GM18861 (cell line): Measurements from ENCODE around the gene RGS5.
"Not testable (repeated sequence)": the region's sequence is repeated elsewhere in the genome, so short reads cannot be mapped to it uniquely, and the experiment has no call there.

Experiments used
- ATAC-seq: cut with Tn5 transposase; IDR thresholded peaks from one replicate; pipeline ENCODE4 v1.9.1; 2021; ENCODE audit not compliant: unreplicated experiment

The RGS5 gene, protein sequence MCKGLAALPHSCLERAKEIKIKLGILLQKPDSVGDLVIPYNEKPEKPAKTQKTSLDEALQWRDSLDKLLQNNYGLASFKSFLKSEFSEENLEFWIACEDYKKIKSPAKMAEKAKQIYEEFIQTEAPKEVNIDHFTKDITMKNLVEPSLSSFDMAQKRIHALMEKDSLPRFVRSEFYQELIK

DNA sequence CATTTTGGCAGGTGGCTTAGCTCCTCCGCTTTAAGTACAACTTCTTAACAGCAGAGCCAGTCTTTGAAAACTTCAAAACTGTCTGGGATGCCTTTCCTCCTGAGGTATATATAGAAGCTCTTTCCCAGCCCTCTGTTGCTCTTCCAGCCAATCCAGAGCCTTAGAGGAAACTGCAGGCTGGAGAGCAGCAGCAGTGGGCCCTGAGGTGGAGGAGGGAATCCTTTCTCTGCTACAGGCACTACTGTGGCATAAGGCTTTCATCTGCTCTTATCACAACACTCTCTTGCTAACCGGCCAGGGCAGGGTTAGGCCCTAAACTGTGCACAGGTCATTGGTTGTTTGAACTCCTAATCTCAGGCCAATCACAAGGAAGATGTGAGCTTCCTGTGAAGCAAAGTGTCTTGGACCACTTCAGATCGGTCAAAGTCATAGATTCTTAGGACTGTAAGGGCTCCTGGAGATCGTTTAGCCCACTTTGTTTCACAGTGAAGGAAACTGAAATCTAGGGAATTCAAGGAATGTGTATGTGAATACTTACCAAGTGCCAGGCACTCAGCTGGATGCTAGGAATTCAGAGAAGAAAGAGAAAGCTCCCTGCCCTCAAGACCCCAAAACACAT, at the start of gene RGS5:
Gene RGS5, minus strand, starts transcription at position 84 of the 619 bp plus-strand sequence. Its CDS starts 81 bp downstream, at position 3.
- ATAC-seq: no peak

DNA sequence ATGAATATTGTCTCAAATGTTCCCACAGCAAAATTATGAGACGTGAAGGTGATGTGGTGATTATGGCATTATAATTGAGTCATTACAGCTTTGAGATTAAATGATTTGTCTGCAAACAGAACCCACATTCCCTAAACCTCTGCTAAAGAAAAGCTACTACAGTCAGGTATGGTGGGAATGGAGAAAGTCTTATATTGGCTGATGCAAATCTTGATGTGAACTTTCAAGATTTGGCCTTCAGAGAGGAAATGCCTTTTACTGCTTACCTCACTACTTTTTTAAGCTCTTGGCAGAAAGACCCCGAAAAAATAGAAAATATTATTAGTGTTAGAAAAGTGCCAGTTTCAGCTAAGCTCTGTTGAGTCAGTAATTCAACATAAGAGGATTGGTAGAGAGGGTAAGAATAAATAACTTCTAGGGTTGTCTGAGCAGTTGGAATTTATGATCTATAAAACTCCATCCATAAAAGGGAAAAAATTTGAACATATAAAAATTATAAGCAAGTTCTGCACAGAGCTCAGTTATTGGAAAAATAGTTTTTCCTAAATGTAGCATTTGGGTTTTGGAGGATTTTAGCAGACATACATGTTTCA, 47.8 kb upstream of the RGS5 start:
- no peak for ATAC-seq

DNA sequence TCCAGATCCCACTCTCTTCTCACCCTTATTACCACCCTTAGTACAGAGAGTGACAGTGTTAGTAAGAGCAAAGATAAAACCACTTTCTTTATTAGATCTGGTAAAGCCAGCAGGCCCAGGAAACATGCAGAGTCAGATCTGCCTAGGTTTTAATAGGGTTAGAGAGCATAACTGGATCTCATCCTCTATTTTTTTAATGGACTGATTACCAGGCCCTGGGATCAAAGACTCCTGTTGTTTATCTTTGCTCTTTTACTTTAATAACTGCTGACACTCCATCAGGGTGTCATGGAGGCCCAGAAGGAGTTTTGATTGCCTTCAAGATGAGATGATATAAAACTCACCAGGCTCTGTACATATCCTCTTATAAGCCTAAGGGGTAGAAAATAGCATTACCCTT, 45.3 kb upstream of the RGS5 start:
- no peak for ATAC-seq

DNA sequence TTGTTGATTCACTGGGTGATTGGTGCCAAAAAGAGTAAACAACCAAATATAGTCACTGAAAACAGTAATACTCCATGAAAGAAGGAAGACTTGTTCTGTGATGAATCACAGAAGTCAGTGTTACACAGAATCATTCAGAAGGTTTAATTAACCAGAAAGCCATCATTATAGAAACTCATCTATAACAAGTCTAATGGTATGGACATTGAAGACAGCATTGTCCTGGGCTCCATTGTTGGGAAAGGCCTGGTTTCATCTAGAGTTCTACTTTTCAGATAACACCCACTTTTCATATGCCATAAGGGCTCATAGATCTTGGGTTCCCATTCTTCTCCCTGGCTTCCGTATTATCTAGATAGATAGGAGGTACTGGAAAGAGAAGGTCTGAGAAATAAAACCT, 41.9 kb upstream of the RGS5 start:
- not testable (repeated sequence) for ATAC-seq

DNA sequence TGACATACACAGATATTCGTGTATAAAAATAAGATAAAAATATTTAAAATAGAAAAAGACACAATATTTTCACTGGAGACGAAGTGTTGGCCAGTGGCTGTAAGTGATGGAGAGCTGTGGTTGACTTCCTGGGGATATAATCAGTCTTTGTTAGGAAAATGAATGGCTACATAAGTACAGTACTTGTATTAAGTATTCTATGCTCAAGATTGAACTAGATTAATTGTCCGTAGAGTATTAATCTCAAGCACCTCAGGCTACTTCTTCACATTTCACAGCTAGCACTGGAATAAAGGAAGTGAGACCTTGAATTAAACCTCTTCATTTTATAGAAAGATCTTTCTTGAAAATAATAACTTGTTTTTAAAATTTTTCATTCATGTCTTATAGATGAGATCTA, 39.0 kb upstream of the RGS5 start:
- no peak for ATAC-seq

DNA sequence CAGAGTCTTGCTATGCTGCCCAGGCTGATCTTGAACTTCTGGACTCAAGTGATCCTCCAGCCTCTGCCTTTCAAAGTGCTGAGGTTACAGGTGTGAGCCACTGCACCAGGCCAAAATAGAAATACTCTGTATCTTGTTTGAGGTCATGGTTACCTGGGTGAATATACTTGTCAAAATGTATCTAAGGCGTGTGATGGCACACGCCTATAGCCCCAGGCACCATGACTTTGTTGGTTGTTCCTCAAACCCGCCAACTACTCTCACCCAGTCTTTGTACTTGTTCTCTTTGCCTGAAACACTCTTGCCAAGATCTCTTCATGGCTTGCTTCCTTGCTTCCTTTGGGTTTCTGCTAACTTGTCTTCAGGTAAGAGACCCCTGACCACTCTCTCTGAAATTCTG, 38.0 kb upstream of the RGS5 start:
- no peak for ATAC-seq

DNA sequence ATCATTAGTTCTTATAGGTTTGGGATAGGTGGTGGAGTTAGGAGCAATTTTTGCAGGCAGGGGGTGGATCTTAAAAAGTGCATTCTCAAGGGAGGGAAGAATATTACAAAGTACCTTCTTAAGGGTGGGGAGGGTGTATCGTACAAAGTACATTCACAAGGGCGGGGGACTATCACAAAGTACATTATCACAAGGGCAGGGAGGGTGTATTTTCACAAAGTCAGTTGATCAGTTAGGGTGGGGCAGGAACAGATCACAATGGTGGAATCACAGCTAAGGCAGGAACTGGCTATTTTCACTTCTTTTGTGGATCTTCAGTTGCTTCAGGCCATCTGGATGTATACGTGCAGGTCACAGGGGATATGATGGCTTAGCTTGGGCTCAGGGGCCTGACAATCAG, 30.9 kb upstream of the RGS5 start:
- ATAC-seq: not testable (repeated sequence)

DNA sequence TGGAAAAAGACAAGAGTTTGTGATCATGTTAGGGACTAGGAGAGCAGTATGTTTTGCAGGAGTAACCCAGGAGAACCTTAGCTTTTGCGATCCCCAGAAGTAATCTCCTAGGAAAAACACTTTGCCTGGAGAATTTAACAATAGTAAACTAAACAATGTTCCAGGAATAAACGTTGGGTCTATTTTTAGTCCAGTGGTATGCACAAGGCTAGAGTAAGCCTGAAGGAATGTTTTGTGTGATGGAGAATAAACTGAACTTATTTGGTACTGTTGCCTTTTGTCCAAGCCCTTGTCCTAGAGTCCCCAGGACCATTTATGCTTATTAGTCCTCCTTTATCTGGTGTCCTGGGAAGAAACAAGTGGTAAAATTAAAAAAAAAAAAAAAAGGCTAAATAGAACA, 28.7 kb upstream of the RGS5 start:
- ATAC-seq: no peak

DNA sequence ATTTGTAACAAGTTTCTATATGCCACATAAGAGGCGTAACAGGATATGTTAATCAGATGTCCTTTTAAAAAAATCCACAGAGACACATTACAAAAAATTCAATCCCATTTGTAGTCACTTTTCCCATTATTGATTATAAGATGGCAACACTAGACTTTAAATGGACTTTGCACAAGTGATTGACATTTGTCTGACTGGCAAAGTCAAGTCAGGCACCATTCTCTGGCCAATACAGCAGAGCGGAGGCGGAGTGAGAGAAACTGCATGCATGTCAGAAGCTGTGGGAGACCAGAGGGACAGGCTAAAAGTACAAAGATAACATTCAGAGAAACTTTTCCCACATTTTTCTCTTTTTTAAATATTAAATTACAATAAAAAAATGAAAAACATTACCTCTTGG, 28.1 kb upstream of the RGS5 start:
- no peak for ATAC-seq

DNA sequence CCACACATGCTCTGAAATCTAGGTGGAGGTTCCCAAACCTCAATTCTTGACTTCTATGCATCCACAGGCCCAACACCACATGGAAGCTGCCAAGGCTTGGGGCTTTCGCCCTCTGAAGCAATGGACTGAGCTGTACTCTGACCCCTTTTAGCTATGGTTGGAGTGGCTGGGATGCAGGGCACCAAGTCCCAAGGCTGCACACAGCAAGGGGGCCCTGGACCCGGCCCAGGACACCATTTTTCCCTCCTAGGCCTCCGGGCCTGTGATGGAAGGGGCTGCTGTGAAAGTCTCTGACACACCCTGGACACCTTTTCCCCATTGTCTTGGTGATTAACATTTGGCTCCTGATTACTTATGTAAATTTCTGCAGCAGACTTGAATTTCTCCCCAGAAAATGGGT, 25.6 kb upstream of the RGS5 start:
- not testable (repeated sequence) for ATAC-seq

DNA sequence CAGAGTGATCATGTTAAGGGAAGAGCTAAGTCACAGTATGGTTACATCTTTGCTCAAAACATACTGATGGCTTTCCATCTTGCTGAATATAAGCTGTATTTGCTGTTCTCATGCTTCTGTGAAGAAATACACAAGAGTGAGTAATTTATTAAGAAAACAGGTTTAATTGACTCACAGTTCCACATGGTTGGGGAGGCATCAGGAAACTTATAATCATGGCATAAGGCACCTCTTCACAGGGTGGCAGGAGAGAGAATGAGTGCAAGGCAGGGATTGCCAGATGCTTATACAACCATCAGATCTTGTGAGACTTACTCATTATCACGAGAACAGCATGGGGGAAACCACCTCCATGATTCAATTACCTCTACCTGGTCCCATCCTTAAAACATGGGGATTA, 24.4 kb upstream of the RGS5 start:
- no peak for ATAC-seq

DNA sequence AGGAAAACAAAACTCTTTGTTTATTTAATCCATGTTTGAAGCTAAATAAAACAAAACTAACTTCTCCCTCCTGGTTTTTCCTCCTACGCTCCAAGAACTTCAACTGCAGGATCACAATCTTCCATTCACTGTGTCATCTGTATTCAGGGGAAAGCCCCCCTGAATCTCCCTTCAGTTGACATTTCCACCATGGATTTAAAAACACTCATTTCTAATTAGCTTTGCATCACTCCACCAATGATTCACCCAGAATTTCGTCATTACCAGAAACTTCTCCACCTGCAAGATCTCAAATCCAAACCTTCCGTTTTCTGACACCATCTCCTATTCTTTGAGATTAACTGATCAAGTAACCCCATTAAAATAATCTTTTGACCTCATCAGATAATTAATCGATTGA, 10.9 kb upstream of the RGS5 start:
- ATAC-seq: no peak

DNA sequence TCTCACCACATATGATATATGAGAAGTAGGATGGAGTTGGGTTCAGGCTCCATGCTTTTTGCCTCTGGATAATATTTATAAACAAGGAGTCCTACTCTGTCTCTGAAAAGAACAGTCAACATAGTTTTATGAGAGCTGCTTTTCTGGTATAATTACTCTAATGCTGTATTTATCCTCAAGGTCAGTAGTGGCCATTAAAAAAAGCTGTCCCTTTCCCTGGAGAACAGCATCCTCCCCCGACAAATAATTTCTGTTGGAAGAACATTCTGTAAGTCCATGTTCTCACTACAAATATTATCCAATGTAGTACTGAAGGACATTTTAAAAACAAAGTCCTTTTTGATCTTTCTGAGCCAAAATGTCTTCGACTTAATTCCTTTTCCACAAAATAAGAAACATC, 9.0 kb upstream of the RGS5 start:
- ATAC-seq: no peak

DNA sequence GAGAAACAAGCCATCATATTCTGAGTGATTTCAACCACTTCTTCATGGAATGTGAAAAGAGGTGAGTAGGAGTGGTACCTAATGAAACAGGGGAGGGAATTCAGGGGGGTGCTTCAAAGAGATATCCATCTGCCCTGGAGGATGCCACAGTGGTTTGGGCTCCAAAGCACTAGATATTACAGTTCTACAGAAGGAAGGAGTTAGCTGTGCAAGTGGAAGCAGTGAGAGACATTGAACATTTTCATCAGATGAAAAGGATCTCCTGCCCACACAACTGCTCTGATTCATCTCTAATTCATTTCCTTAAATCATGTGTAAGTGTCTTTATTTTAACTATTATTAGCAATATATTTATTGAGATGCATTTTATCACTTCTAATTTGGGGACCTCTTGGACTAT, 2.8 kb upstream of the RGS5 start:
- no peak for ATAC-seq

DNA sequence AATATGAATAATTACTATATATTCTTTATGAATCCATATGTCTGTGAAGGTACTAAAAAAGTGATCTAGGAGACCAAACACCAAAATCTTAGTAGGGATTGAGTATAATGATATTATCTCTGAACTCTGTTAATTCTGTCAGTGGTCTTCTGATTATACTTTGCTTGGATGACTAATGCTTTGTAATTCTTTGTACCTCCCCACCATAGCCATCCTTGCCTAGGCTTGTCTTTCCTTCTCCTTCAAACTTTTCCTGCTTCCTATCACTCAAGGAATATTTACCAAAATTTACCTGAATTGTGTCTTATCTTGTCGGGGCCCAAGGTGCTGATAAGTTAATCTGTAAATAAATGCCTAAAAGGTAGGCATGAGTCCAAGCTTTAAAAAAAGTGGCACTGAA, 845 bp upstream of the RGS5 start:
- ATAC-seq: no peak

DNA sequence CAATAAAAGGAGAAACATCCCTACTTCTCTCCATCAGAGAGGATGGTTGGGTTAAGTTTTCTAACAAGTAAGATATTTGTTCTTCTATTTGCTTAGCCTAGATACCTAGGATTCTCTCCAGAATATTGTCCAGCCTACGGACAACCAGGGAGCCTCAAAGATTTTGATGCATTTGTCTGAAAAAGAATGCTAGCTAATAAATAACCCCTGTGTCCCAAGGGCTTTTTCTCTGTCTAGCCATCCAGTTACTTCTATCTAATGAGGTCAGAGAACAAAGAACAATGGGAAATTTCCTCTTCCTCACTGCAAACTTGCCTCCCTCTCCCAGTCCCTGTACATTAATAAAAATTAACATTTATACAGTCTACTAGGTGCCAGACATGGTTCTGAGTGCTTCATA, 810 bp downstream of the RGS5 start:
- no peak for ATAC-seq

DNA sequence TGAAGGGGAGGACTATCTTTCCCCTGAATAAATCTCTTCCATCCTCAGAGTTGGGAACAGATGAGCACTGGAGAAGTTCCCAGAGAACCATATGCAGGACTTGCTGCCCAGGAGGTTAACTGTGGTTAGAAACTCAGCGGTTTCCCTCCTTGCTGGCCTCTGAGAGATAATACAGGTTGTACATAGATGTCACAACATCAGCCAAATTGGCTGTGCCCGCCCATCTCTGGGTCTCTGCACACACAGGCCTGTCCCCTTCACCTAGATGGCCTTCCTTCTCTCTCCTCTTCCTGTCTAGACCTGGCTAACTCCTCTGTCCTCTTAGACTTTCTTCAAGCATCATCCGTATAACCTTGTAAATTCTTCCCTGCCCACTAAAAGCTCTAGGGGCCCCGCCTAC, 5.7 kb downstream of the RGS5 start:
- no peak for ATAC-seq

DNA sequence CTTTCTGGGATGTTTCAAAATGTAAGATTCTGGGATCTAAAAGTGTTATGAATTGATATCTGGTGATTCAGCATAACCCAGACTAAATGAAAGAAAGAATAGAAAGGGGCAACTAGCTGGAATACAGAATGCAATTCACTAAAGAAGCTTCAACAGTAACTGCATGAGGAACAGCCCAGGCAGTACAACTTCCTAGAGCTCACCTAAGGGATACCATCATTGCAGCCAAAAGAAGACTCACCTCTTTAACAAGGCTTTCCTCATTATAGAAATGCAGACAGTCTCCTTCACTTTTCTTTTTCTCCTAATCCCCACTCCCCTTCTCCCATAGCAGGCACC, 6.3 kb downstream of the RGS5 start:
- no peak for ATAC-seq

DNA sequence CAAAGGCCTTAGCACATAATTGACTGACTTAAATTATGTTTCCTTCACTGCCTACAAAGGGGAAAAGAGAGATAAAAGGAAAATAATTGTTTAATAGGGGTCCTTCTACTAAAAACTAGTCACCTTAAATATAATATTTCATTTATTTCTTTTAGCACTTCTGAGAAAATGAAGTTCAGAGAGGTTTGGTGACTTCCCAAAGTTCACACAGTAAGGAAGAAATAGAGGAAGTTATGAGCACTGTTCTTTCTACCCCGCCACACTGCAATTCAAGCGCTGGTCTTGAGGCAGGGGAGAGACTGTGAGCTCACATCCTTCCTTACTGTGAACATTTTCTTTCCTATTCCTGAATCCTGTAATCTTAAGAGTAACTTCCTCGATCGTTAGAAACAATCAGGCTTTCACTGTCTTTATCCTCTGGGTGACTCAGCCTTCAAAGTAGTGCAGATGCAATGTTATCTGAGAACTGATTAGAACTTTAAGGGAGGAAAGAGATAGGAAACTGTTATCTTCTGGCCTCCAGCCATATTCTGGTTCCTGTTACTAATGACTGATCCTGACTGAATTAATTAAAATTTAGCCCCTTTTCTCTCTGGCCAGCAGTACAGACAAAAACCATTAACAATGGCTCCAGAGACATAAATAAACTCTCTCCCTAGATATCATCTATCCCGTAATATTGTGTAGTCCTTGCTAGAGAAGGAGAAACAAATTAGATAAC, 6.8 kb downstream of the RGS5 start:
- ATAC-seq: no peak

DNA sequence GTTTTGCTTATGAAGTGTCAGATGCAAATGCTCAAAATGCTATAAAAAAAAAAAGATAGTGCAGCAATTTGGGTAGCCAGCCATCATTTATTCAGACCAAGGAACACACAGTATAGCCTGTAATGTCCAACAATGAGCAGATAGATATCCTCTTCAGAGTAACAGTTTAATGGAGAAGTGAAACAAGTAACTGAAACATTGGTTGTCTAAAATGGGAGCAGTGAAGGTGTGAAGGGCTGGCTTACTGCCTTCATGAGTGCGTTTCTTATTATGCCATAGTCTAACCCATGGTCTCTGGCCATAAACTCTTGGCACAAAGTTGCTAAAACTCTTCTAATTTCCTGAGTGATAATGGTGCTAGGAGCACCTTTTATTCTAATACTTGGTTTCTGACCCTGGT, 11.4 kb downstream of the RGS5 start:
- ATAC-seq: no peak

DNA sequence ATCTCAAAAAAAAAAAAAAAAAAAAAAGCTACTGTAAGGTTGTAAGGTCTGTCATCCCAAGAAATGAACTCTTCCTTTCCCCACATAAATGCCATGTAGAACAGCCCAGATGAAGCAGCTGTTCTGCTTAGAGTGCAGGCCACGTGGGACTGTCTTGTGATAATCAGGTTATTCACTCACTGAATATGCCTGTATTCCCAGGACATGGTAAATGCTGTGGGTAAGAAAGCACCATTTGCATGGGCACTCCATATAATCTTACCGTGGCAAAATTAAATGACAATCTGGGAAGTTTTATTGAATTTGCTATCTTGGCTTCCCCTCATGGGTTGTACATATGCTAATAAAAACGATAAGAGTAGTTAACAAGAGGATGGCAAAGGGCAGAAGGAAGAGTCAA, 13.8 kb downstream of the RGS5 start:
- no peak for ATAC-seq

DNA sequence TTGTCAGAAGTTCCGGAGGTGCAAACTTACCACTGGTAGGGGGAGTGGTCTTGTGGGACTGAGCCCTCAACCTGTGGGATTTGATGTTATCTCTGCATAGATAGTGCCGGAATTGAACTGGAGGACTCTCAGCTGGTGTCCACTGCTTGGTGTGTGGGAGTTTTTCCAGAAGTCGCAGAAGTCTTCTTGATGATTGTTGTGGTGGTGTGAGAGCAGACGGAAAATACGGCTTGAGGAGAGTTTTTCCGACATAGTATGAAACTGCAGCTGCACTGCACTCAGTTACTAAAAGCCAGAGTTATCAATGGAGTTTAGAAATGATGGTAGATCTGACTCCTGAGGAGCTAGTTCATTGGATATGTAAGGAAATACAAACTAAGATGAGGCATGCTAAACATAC, 14.9 kb downstream of the RGS5 start:
- ATAC-seq: no peak
